Left lung (tissue), 10 donors: ENCODE measurements around the gene ACSL5. TPM values are rescaled to one million over a fixed set of nuclear protein-coding genes. Genes with fewer than 3 reads are reported as not detected.

Experiments
- ATAC-seq: fragments of 200-7000 bp; cut with Tn5 transposase; one replicate; pipeline ENCODE4 v1.9.1; 2020; ENCODE audit warnings: moderate library complexity
- DNase-seq, 4 donors: peaks; one replicate each; pipeline ENCODE4 v3.0.0-alpha.2; 2013 to 2020
- H3K27ac ChIP-seq, 2 donors: fragments of 200-600 bp; sonication (generic) in 1 of 2; one replicate each; pipeline versions ENCODE4 v1.5.0 to v1.8.0; 2020 to 2021
- H3K27me3 ChIP-seq, 2 donors: fragments of 200-600 bp; sonication (generic) in 1 of 2; one replicate each; pipeline versions ENCODE4 v1.5.0 to v1.8.0; 2020 to 2021
- H3K36me3 ChIP-seq, 2 donors: fragments of 200-600 bp; sonication (generic) in 1 of 2; one replicate each; pipeline versions ENCODE4 v1.5.0 to v1.8.0; 2020 to 2021
- H3K4me1 ChIP-seq, 2 donors: fragments of 200-600 bp; one replicate each; pipeline ENCODE4 v1.8.0; 2021
- H3K4me3 ChIP-seq, 2 donors: fragments of 200-600 bp; sonication (generic) in 1 of 2; one replicate each; pipeline versions ENCODE4 v1.5.0 to v1.8.0; 2020 to 2021; ENCODE audit warnings: mild to moderate bottlenecking in 1 of 2
- H3K9me3 ChIP-seq, 2 donors: fragments of 200-600 bp; sonication (generic) in 1 of 2; one replicate each; pipeline versions ENCODE4 v1.5.0 to v1.8.0; 2020 to 2021
- intact Hi-C, 2 donors: fragments of 100-400 bp; cut with DNase I; formaldehyde crosslinking; loops; one replicate each; pipeline versions ENCODE4 v1.11.2 to v1.14.2; 2022
- polyA plus RNA-seq, 6 donors: library from polyadenylated mRNA; unstranded; fragments of 120-200 nt; gene quantifications; one replicate each; pipeline ENCODE4 v1.2.1, GENCODE V29; 2013; ENCODE audit not compliant: insufficient read length in 6 of 6
- total RNA-seq, 2 donors: library from RNA; stranded (reverse); fragmentation: NEBNext Ultra II Directional; extraction: Animal tissue kit (Norgen Biotek cat#: 25700); gene quantifications; one replicate each; pipeline ENCODE4 v1.2.1, GENCODE V29; 2021
- TF ChIP-seq, protein P1 (sequence below), 2 donors: fragments of 200-600 bp; sonication (generic) in 1 of 2; IDR thresholded peaks; one replicate each; pipeline versions ENCODE4 v1.5.0 to v1.8.0; 2021; ENCODE audit warnings: antibody characterized with exemption in 2 of 2
- donor health status: DM: no; HTN: yes; CAD: no.
- donor health status: DM: no; HTN: no; CAD: no.

ACSL5 gene
- total and polyA plus RNA-seq, 8 donors, result 10.5 to 82.5 (median 14.1) TPM

DNA sequence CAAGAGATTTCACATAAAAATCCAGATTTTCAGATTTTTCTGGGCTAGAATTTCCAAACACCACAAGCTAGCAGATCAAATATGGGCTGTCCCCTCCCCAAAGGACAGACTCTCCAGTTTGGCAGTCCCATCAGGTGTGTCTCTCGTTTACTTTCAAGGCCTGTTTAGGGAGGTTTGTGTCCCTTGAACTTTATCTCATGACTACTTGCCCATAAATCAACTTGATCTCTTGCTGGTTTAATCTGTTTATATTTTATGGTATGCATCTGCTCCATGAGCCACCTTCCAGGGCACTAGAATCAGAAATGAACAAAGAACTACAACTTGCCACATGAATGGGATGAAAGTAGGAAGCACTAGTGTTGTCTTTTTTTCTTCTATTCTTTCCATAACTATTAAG, 67.6 kb downstream of the ACSL5 start:
- DNase-seq (no peak), ATAC-seq (no peak)
- TF ChIP-seq, protein P1, sequence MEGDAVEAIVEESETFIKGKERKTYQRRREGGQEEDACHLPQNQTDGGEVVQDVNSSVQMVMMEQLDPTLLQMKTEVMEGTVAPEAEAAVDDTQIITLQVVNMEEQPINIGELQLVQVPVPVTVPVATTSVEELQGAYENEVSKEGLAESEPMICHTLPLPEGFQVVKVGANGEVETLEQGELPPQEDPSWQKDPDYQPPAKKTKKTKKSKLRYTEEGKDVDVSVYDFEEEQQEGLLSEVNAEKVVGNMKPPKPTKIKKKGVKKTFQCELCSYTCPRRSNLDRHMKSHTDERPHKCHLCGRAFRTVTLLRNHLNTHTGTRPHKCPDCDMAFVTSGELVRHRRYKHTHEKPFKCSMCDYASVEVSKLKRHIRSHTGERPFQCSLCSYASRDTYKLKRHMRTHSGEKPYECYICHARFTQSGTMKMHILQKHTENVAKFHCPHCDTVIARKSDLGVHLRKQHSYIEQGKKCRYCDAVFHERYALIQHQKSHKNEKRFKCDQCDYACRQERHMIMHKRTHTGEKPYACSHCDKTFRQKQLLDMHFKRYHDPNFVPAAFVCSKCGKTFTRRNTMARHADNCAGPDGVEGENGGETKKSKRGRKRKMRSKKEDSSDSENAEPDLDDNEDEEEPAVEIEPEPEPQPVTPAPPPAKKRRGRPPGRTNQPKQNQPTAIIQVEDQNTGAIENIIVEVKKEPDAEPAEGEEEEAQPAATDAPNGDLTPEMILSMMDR (IDR thresholded peaks at IDR 0.05), result no peak
- Histone ChIP-seq H3K36me3 (peaks cover 0 to 87% of the 10 kb centered on the region in 2 donors), H3K4me1 (peaks cover 10 to 18% of the 10 kb centered on the region in 2 donors), H3K27me3 (no peaks in the 10 kb centered on the region), H3K9me3 (no peaks in the 10 kb centered on the region), H3K27ac (no peak overlapping the region), H3K4me3 (no peak overlapping the region)
- intact Hi-C loops, result no loop called here

DNA sequence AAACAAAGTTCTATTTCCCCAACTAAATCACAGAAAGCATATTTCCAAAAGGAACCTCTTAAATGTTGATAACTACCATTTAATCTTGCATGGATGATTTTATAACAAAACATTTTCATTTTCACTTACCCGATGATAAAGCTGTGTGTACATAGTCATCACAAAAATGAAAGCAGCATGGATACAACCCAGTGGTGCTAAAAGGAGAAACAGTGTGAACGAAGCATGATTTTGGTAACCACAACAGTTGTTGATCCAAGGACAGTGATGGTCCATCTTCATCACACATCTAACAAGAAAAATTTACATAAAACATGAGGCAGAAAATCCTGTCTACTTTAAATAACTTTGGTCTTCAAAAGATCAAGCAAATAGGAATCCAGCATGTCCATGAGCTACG, 68.1 kb downstream of the ACSL5 start:
- ATAC-seq (no peak), DNase-seq (no peak)
- Histone ChIP-seq H3K9me3 (no peaks in the 10 kb centered on the region), H3K4me1 (peaks cover 10 to 18% of the 10 kb centered on the region in 2 donors), H3K27me3 (no peaks in the 10 kb centered on the region), H3K36me3 (peaks cover 0 to 82% of the 10 kb centered on the region in 2 donors), H3K27ac (no peak overlapping the region), H3K4me3 (no peak overlapping the region)
- intact Hi-C loops, result no loop called here
- TF ChIP-seq, protein P1 (IDR thresholded peaks at IDR 0.05), result no peak

DNA sequence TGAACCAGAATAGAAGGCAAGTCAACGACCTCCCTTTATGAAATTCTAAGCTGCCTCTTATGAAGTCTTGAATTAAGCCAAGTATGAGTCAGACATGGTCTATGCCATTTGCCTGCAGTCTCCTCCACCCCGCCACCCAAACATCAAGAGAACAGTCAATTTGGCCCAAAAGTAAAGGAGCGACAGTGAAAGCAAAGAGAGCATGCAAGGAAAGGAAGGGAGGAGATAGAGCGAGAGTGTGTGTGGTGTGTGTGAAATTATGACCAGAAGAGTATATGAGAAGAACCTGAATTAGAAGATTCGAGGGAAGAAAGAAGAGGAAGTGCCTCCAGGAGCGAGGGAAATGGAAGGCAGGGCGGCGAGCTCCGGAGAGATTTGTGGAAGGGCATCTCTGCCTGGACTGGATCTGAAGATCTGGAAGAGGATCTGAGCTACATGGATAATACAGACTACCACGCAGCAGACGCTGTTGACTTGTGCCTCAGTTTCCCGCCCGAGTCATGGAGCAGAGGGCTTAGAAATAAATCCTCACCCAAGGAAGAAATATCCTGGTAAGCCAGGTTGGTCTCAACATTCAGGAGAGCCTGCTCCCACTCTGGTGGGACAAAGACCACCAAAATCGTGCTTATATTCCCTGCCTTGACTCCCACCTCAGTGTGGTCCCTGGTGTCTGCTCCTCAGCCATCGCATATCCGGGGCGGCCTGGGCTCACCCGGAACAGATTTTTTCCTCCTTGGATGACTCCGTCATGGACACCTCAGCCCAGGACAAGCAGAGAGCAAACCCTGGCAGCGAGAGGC, 72.3 kb downstream of the ACSL5 start:
- H3K27me3 ChIP-seq, result no peaks in the 10 kb centered on the region
- ATAC-seq (peak; percentile 15), DNase-seq (peak in 1 of 4 donors; percentile 81)
- intact Hi-C loops, result no loop called here
- H3K27ac ChIP-seq, result peak overlapping the region; percentile 84 to 86
- peaks cover 0 to 40% of the 10 kb centered on the region in 2 donors for H3K36me3 ChIP-seq
- H3K4me1 ChIP-seq, result peaks cover 16 to 33% of the 10 kb centered on the region in 2 donors
- peak overlapping the region; percentile 94 to 95 for H3K4me3 ChIP-seq
- TF ChIP-seq, protein P1 (IDR thresholded peaks at IDR 0.05), result no peak
- no peaks in the 10 kb centered on the region for H3K9me3 ChIP-seq

DNA sequence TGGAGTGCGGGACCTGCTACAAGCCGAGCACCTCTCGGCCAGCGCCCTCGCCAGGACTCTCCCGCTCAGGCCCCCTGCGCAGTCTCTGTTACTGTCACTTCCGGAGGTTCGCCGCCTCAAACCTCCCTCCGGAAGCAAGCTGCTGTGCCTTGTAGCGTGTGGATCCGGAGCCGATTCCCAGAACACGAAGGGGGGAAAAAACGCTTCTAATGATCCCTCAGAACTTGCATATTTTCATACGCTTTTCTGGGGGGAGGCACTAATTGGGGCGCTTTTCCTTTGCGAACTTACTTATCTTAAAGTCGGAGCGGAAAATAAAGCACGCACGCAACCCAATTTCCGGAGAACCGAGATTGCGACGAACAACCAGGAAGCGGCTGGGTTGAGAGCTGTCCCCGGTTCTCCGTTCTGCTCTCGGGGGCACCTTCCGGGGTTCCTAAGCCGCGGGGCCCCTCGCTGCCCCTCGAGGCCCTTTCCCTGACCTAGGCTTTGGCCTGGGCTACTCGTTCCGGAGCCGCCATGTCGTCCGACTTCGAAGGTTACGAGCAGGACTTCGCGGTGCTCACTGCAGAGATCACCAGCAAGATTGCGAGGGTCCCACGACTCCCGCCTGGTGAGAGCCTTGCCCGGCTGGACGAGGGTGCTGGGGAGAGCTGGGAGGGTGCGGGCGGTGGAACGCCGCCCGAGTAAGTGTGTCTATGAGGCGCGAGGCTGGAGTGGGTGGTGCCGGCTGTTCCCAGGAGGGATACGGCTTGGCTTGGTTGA, 73.1 kb downstream of the ACSL5 start, which contains the start of the genes VTI1A and ZDHHC6:
Gene VTI1A, plus strand, starts transcription at position 361 of the 765 bp plus-strand sequence. Its CDS starts 159 bp downstream, at position 520.
Gene ZDHHC6, minus strand, starts transcription at position 60 of the 765 bp plus-strand sequence. CDS start 1,478 bp downstream, outside the sequence.
- H3K9me3 ChIP-seq, result no peaks in the 10 kb centered on the region
- H3K27ac ChIP-seq, result peak within 1 kb of the TSS; percentile 84 to 86
- peaks cover 16 to 33% of the 10 kb centered on the region in 2 donors for H3K4me1 ChIP-seq
- TF ChIP-seq, protein P1 (IDR thresholded peaks at IDR 0.05), result no peak
- no peaks in the 10 kb centered on the region for H3K27me3 ChIP-seq
- ATAC-seq (peak; percentile 99), DNase-seq (peak; percentile 86 to 94 (median 87))
- intact Hi-C loops, result no loop called here
- H3K4me3 ChIP-seq, result peak within 1 kb of the TSS; percentile 94 to 95
- H3K36me3 ChIP-seq, result peaks cover 0 to 32% of the 10 kb centered on the region in 2 donors

DNA sequence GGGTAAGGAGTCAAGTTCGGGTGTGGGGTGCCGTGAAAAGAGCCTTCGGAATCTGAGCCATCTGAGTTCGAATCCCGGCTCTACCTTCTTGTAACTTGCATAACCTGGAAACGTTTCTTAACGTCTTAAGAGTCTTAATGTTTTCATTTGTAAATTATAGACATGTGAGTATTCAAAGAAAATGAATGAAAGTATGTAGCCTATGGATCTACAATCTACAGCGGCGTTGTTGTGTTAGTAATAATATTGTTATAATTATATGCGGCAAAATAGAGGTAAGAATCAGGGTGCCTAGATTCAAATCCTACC, 73.7 kb downstream of the ACSL5 start:
- Histone ChIP-seq H3K9me3 (no peaks in the 10 kb centered on the region), H3K36me3 (peaks cover 0 to 27% of the 10 kb centered on the region in 2 donors), H3K4me3 (peak overlapping the region; percentile 94 to 95), H3K27ac (peak overlapping the region; percentile 84 to 86), H3K27me3 (no peaks in the 10 kb centered on the region), H3K4me1 (peaks cover 16 to 33% of the 10 kb centered on the region in 2 donors)
- ATAC-seq (no peak), DNase-seq (no peak)
- TF ChIP-seq, protein P1 (IDR thresholded peaks at IDR 0.05), result no peak
- intact Hi-C loops, result no loop called here
